HG03064 (cell line): ENCODE results near the gene TRAPPC2B.

Experiments
- ATAC-seq: cut with Tn5 transposase; IDR thresholded peaks from one replicate; pipeline ENCODE4 v1.9.1; 2021; ENCODE audit warnings: low read depth; ENCODE audit not compliant: unreplicated experiment

The TRAPPC2B gene

DNA sequence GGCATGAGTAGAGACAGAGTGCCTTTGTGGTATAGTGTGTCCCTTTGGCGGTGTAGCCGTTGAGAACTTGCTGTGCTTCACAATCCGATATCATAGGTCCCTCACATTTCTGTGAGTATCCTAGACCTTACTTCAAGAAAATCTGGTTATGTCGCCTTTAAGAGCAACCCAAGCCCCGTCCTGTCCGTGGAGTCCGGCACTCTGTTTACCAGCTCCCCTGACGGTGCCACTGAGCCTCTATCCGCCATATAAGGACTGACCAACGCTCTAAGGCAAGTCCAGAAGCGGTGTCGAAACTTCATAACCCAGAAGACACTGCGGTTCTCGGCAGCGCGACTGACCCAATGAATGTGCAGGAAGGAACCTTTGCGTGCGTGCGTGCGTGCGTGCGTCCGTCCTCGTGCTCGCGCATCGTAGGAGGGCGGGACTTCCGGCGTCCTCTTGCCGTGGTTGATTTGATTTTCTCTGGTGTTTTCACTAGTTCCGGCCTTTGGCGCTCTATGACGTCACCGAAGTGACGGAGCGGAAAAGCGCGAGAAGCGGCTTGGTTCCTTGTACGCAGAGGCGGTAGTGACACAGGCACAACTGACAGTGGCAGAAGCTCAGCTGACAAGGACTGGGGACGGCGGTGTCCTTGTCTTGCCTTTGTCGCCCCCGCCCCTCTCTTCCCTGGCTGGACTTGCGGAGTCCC is at the start of gene TRAPPC2B, which contains the start of gene ZNF547:
Gene TRAPPC2B (plus strand): TSS at position 555 of the 691 bp plus-strand sequence. CDS start 1,283 bp downstream, outside the sequence.
Gene ZNF547 (plus strand): TSS at position 555 of the 691 bp plus-strand sequence. CDS start 5,005 bp downstream, outside the sequence.
- peak; percentile 92 for ATAC-seq

DNA sequence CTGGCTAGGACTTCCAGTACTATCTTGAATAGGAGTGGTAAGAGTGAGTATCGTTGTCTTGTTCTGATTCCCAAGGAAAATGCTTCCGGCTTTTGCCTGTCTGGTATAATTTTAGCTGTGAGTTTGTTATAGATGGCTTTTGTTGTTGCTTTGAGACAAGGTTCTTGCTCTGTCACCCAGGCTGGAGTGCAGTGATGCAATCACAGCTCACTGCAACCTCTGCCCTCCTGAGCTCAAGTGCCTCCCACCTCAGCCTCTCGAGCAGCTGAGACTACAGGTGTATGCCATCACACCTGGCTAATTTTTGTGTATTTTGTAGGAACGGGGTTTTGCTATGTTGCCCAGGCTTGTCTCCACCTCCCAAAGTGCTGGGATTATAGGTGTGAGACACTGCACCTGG is 49.2 kb upstream of the TRAPPC2B start:
- ATAC-seq = no peak

DNA sequence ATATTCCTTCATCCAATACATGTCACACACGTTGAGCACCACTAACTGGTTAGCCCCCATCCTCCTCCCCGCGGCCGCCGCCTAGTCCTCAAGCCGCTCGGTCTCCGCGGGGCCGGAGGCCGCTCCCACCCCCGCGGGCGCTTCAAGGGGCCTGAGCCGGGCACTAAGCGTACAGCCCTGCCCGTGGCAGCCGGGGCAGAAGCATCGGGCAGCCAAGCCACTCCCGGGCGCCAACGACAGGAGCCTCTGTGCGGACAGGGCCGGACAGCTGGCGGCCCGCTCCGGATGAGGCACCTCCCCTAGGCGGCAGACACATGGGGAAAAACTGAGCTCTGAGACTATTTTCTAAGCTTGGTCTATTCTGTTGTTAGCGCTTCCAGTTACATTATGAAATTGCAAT is 45.8 kb upstream of the TRAPPC2B start:
- no peak for ATAC-seq

- ATAC-seq = no peak
Observed at GRCh38 chr19:57319869-57320179, 43.5 kb upstream of the TRAPPC2B start.

DNA sequence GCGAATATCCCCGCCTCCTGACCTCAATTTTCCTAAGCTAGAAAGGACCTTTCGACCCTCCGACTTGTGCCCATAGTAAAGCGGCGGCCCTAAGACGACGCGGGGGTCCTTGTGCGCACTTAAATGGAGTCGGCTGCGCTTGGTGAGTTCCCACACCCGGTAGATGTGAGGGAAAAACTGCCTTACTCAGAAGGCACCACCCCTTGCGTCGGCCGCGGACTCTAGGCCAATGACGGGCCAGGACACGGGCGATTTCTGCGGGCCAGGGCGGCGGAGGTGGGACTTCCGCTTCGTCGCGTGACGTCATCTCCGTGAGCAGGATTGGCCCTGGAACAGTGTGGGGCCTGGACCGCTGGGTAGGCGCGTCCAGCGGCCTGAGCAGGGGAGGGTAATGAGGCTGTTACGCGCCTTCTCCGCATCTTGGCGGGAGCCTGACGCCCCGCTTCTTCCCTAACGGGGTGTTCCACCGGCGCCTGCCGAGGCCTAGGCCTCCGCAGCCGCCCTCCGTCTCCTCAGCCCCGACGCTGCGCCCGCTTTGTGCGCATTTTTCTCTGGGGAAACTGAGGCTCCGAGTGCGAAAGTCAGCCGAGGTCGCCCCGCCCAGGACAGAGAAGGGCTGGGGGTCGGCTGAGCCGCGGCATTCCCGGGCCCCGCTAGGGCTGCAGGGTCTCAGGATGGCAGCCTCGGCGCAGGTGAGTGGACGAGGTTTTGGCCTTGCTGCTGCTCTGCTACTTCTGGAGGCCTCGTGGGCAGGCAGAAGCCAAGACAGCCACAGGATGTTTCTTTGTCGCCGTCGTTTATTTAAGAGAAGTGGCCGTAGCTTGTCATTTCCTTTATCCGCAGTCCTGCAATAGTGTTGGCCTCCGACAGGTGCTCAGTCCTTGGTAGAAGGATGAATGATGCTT is 42.9 kb upstream of the TRAPPC2B start, which contains the start of gene ZNF543:
Gene ZNF543 (plus strand): TSS at position 293 of the 905 bp plus-strand sequence. CDS start 382 bp downstream, at position 675.
- peak; percentile 88 for ATAC-seq

GRCh38 chr19:57321116-57321515 is 42.2 kb upstream of the TRAPPC2B start:
- ATAC-seq = no peak

DNA sequence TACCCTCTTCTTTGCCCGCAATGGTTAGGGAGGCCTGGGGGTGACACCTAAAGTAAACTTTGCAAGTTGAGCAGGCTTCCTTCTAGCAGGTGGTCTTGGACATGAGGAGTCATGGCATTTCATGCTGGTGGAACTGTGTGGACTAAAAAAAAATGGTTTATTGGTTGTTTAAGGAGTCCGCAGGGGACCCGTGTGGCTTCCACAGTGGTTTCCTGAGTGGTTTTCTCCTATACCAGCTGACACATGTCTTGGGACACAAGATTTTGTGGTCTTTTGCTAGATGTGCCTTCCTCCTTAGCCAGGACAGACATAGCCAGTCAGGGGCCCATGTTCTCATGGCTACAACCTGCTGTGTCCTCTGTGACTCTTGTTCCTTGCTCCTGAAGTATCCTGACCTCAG is 41.6 kb upstream of the TRAPPC2B start:
- ATAC-seq = no peak

DNA sequence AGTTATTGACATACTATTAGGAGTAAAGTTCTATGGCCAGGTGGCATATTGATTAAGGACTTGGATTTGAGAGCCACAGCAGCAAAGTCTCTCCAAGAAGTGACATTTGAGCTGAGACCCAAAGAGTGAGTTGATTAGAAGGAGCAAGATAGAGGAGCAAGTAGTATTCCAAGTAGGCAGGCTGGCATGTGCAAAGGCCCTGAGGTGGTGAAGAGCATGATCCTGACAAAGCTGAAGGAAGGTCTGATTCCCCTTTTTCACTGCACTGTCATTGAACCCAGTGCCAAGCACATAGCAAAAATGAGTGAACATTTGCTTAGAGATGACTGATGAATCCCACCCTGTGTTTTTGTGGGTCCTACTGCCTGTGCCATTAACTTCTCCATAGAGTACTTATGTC is 38.4 kb upstream of the TRAPPC2B start:
- no peak for ATAC-seq

- ATAC-seq = no peak
Observed at GRCh38 chr19:57327993-57328392, 35.4 kb upstream of the TRAPPC2B start.

GRCh38 chr19:57334191-57334590 is 29.2 kb upstream of the TRAPPC2B start:
- no peak for ATAC-seq

GRCh38 chr19:57338877-57339276 is 24.5 kb upstream of the TRAPPC2B start:
- no peak for ATAC-seq

- ATAC-seq = no peak
Observed at GRCh38 chr19:57342582-57342981, 20.8 kb upstream of the TRAPPC2B start.

GRCh38 chr19:57348136-57348535 is 15.2 kb upstream of the TRAPPC2B start:
- ATAC-seq = no peak

DNA sequence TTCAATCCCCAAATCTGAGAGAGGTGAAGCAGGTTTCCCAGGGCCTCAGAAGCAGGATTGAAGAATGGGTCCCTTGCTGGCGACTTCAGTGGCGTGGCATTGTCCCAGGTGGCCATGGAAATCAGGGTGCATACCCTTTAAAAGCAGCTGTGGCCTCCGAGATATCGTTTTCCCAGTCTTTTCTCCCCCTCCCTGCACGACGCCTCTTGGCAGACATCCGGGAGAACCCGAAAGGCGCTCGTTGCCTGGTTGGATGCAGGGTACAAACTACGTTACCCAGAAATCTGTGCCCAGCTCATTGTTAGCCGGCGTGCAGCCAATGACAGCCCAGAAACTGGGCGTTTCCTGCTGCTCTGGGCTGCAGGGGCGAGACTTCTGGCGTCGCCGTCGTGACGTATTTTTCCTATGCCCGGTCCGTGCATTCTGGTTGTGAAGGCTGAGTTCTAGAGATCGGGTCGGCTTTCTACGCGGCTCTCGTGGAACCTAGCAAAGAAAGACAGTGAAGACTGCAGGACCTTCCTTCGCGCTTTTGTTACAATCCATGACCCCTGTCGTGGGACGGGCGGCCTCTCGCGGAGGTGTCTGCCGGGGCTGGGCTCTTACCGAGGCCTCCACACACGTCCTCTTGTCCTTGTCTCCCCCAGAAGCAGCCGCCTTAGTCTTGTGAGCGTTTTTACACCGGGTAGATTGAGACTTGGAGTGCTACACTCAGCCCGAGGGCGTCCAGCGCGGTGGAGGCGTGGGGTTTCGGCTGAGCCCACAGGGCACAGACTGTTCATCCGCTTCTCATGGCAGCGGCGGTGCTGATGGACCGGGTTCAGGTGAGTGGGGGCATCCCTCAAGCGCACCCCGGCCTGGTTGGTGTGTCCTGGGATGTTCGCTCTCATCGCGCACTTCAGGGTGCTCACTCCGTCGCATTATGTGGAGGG is 12.2 kb upstream of the TRAPPC2B start, which contains the start of gene ZNF304:
Gene ZNF304 (plus strand): TSS at position 395 of the 929 bp plus-strand sequence. CDS start 394 bp downstream, at position 789.
- peak; percentile 97 for ATAC-seq

DNA sequence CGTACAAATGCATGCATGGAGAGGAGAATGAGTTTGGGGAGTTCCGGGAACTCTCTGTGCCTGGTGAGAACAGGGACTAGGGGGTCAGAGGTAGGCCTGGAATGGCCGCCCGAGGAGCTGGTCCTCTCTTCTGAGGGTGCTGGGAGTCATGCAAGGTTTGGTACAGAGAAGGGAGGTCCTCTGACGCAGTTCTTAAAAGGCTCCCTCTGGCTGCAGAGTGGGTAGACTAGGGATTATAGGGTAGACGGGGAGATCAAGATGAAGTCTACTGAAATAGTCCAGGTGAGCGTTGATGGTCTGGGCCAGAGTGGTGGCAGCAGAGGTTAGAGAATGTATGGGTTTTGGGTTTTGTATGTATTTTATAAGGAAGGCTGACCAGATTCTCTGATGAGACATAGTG is 11.5 kb upstream of the TRAPPC2B start:
- ATAC-seq = no peak

DNA sequence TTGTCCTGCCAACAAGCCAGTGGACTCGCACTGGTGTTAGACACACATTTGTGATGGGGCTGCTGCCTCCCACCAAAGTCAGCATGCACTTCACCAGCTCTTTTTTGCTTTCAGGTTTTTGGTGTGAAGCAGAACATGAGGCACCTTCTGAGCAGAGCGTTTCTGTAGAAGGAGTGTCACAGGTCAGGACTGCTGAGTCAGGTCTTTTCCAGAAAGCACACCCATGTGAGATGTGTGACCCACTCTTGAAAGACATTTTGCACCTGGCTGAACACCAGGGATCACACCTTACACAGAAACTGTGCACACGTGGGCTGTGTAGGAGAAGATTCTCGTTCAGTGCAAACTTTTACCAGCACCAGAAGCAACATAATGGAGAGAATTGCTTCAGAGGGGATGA is 7.4 kb upstream of the TRAPPC2B start:
- ATAC-seq = no peak

GRCh38 chr19:57357406-57357805 is 5.9 kb upstream of the TRAPPC2B start:
- ATAC-seq = no peak

- ATAC-seq = no peak
Observed at GRCh38 chr19:57359300-57359699, 4.1 kb upstream of the TRAPPC2B start.

GRCh38 chr19:57362419-57362818 is 932 bp upstream of the TRAPPC2B start:
- ATAC-seq = no peak

DNA sequence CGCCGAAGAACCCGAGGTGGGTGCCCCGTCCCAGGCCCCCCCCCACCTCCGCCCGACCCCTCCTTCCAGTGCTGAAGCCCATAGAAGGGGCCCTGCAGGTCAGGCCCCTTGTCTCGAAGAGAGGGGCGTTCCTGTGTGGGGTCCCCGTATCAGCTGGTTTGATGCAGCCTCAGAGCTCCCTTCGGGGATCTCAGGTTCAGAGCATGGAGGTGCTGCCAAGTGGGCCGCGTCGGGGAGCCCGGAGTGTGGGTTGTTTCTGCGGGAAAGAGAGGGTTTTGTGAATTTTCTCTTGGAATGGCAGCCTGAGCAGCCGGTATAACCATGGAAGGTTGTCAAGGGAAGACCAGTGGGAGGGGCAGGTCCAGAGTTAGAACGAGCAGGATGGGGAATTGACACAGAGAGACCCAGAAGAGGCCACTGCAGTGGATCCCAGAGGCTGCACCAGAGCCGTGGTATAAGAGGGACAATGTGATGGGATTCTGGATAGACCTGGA is 384 bp downstream of the TRAPPC2B start:
- no peak for ATAC-seq
